GM18505 (cell line): Measurements from ENCODE around the gene ARL4C.
"Not testable (repeated sequence)": the region's sequence is repeated elsewhere in the genome, so short reads cannot be mapped to it uniquely, and the experiment has no call there.

Experiments
- ATAC-seq: cut with Tn5 transposase; IDR thresholded peaks from one replicate; pipeline ENCODE4 v1.9.1; 2021; ENCODE audit not compliant: unreplicated experiment
- POLR2A ChIP-seq: IDR thresholded peaks from 4 replicates; pipeline ENCODE4 v1.6.1; 2011; ENCODE audit warnings: borderline replicate concordance; ENCODE audit not compliant: insufficient read depth, insufficient read length; ENCODE audit errors: extremely low read depth

The ARL4C gene

DNA sequence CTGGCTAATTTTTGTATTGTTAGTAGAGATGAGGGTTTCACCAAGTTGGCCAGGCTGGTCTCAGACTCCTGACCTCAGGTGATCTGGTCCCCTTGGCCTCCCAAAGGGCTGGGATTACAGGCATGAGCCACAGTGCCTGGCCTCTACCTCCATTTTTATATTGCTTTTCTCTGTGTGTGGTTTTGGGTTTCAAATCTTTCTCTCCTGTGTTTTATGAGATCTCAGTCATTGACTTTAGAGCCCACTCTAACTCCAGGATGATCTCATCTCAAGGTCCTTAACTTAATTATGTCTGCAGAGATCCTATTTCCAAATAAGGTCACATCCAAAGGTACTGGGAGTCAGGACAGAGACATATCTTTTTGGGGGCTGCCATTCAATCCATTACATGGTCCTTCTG is 24.7 kb downstream of the ARL4C start:
- no peak for TF ChIP-seq POLR2A
- no peak for ATAC-seq

- no peak for TF ChIP-seq POLR2A
- ATAC-seq: no peak
Observed at GRCh38 chr2:234469972-234470371, 26.9 kb downstream of the ARL4C start.

DNA sequence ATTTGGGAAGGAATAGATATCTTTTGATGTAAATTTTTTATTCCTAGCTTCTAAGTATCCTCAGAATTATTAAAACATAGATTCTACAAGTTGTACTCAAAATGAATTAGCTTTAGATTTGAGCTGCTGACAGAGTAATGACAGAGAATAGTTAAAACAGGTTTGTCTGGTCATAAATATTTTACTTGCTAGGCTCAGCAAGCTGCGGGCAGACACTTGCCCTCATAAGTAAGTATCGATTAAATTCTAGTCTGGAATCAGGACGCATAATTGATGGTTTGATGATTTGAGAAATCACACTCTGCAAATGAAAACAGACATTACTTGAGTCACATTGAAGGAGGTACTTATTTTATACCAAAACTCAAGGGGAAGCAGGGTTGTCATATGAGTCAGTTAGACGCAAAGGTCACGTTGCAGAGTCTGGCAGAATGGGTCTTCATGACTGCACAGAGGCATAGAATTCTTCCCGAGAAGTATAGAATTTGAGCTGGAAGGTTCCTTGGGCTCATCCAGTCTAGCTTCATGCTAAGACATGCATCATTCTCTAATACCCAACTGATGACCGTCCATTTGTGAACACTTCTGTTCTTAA is 27.5 kb downstream of the ARL4C start:
- no peak for ATAC-seq
- TF ChIP-seq POLR2A: no peak

DNA sequence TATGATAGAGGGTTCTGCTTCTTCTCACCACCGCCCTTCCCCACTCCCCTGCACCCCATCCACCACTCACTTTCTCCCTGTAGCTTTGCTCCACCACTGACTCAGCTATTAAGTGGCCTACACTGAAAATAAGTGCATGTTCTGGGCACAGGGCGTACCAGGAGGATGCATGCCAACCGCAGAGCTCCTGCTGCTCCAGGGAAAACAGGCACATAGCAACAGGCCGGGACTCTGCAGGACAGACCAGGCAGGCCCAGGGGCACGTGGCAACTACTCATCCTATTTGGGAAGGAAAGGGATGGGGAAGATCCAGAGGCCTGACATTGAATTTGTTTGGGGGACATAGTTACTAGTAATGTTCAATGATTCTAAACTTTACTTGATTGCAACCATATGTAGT is 28.4 kb downstream of the ARL4C start:
- no peak for ATAC-seq
- TF ChIP-seq POLR2A: no peak

GRCh38 chr2:234467289-234467688 is 29.6 kb downstream of the ARL4C start:
- TF ChIP-seq POLR2A: no peak
- no peak for ATAC-seq

DNA sequence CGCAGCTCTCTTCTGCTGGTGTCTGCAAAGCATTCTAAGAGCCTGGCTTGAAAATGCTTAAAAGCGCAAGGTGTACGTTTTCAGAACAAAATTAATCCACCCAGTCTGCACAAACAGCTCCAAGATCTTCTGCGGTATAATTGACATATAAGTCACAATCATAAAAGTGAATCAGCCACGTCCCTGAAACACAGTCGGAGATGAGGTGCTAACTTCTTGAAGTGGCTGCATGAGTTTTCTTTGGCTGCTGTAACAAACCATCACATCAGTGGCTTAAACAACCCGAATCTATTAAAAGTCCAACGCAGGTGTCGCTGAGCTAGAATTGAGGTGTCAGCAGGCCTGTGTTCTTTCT is 32.6 kb downstream of the ARL4C start:
- no peak for TF ChIP-seq POLR2A
- no peak for ATAC-seq

DNA sequence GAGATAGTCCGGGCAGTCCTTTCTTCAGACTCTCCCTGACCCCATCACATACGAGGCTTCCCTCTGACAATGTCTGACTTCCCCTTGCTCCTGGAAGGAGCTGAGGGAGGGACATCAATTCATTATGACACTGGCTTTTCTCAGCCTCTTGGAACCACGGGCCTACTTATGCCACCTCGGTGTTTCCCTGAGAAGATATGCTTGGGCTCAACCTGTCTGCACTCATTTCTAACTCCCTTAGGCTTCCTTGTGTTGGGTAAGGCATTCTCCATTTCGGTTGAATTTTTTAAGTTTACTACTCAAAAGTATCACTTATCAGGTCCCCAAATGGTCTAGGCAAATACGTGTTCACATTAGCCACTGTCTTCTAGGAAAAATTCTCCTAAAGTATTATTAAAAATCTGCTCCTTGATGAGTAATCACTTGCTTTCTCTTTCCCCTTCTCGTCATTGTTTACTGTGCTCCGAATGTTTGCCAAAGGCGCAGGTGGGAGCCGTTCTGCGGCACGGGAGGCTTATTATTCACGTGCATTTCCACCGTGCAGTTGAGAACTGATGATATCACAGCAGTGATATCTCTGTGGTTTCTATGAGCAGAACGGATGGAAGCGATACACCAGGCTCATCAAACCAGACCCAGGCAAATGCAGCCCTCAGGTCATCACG is 33.1 kb downstream of the ARL4C start:
- no peak for ATAC-seq
- no peak for TF ChIP-seq POLR2A

- TF ChIP-seq POLR2A: no peak
- no peak for ATAC-seq
Observed at GRCh38 chr2:234462218-234462992, 34.5 kb downstream of the ARL4C start.

- ATAC-seq: no peak
- TF ChIP-seq POLR2A: no peak
Observed at GRCh38 chr2:234459401-234460009, 37.4 kb downstream of the ARL4C start.

DNA sequence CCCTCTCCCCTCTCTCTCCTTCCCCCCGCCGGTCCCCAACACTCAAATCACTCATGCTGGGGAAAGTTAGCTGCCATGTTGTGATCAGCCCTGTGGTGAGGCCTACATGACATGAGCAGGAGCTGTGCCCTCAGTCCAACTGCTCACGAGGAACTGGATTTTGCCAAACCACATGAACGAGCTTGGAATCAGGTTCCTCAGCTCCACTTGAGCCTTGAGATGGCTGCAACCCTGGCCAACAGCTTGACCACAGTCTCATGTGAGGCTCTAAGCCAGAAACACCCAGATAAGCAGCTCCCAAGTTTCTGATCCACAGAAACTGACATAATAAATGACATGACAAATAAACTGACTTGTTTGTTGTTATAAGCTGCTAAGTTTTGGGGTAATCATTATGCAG is 38.4 kb downstream of the ARL4C start:
- no peak for TF ChIP-seq POLR2A
- ATAC-seq: no peak

GRCh38 chr2:234457421-234457820 is 39.5 kb downstream of the ARL4C start:
- ATAC-seq: no peak

GRCh38 chr2:234455246-234455645 is 41.6 kb downstream of the ARL4C start:
- ATAC-seq: not testable (repeated sequence)

More at GRCh38 chr2:234457421-234457820, 39.5 kb downstream of the ARL4C start:
- TF ChIP-seq POLR2A: no peak

DNA sequence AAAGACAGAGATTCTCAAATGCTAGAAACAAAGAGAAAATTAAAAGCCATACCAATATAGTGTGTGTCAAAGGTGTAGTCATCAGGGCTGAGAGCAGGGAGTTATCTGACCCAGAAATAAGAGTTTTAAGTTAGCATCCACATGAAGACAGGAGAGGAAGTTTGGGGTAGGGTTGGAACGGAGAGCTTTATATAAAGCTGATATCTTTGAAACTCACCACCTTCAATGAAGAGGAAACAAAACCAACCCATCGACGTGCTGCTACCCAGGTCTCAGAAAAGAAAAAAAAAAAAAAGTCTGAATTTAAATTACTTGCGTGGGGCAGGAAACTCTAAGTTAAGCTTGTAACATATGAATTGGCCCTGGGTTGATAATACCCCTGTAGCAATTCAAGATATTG is 42.4 kb downstream of the ARL4C start:
- ATAC-seq: no peak
- no peak for TF ChIP-seq POLR2A

GRCh38 chr2:234453216-234453615 is 43.7 kb downstream of the ARL4C start:
- TF ChIP-seq POLR2A: no peak
- ATAC-seq: no peak
